GM12878 (cell line): ENCODE results near the gene ACSM6. TPM values are rescaled to one million over a fixed set of nuclear protein-coding genes. Genes with fewer than 3 reads are reported as not detected.

Source experiments
- ATAC-seq: fragments of 200-7000 bp; cut with Tn5 transposase; 3 replicates; pipeline ENCODE4 v1.9.1; 2020; ENCODE audit warnings: mild to moderate bottlenecking, moderate library complexity
- BruUV-seq: library from RNA; stranded (reverse); fragments of 400-500 nt; replicated peaks from 2 replicates; lab custom pipeline; 2021; lab: Mats Ljungman, UMichigan
- CTCF ChIA-PET: fragments of 300-600 bp; sonication (Branson Sonifier 250); formaldehyde crosslinking; extraction: SDS; loops from one replicate; lab custom pipeline; 2021; ENCODE audit warnings: inconsistent platforms; lab: Yijun Ruan, JAX
- POLR2A ChIA-PET: fragments of 350-600 bp; formaldehyde crosslinking; extraction: SDS; loops from one replicate; lab custom pipeline; 2021; ENCODE audit warnings: inconsistent platforms; lab: Charles Lee
- RAD21 ChIA-PET: fragments of 300-600 bp; sonication (Branson Sonifier 250); formaldehyde crosslinking; loops from one replicate; lab custom pipeline; 2023; ENCODE audit warnings: antibody characterized with exemption; ENCODE audit not compliant: unreplicated experiment; lab: Charles Lee
- SMC1A ChIA-PET: fragments of 300-600 bp; sonication (Branson Sonifier 250); formaldehyde crosslinking; loops from one replicate; lab custom pipeline; 2023; ENCODE audit not compliant: unreplicated experiment, uncharacterized antibody; lab: Charles Lee
- DNase-seq: peaks from one replicate; pipeline ENCODE4 v3.0.0-alpha.2; 2011; ENCODE audit warnings: low read depth, low spot score
- FAIRE-seq: peaks from 3 replicates; lab custom pipeline; 2011; peaks lifted over from hg19 to GRCh38; lab: Jason Lieb, UNC
- H2AFZ ChIP-seq: 2 replicates; pipeline ENCODE4 v1.6.0; 2011; ENCODE audit warnings: low read depth, low read length, control low read depth; ENCODE audit not compliant: control insufficient read depth
- H3K27ac ChIP-seq: 2 replicates; pipeline ENCODE4 v1.5.1; 2011; ENCODE audit warnings: control low read depth; ENCODE audit not compliant: control insufficient read depth, insufficient read depth
- H3K27me3 ChIP-seq, 2 experiments: replicated peaks in 1 of 2; 2 replicates each; pipeline versions ENCODE4 v1.6.0 to v1.6.1; 2011; ENCODE audit warnings: low read length in 1 of 2; ENCODE audit not compliant: control insufficient read depth in 2 of 2, insufficient read depth in 2 of 2
- H3K36me3 ChIP-seq, 2 experiments: 2 replicates each; pipeline ENCODE4 v1.5.1; 2011; ENCODE audit warnings: low read length in 1 of 2; ENCODE audit not compliant: control insufficient read depth in 2 of 2, insufficient read depth in 2 of 2
- H3K4me1 ChIP-seq: 2 replicates; pipeline ENCODE4 v1.6.1; 2011; ENCODE audit warnings: mild to moderate bottlenecking, low read length, moderate library complexity, mixed read lengths; ENCODE audit not compliant: control insufficient read depth, insufficient read depth
- H3K4me2 ChIP-seq: 2 replicates; pipeline ENCODE4 v1.6.0; 2011; ENCODE audit warnings: control low read depth; ENCODE audit not compliant: control insufficient read depth, insufficient read depth
- H3K4me3 ChIP-seq: fragments of 200-600 bp; sonication (generic); 2 replicates; pipeline ENCODE4 v1.5.1; 2016
- H3K79me2 ChIP-seq: 2 replicates; pipeline ENCODE4 v1.6.0; 2011; ENCODE audit warnings: low read length; ENCODE audit not compliant: control insufficient read depth, insufficient read depth
- H3K9ac ChIP-seq: 2 replicates; pipeline ENCODE4 v1.8.0; 2011; ENCODE audit warnings: low read length, control low read depth, mixed read lengths; ENCODE audit not compliant: control insufficient read depth, insufficient read depth
- H3K9me3 ChIP-seq: replicated peaks from 3 replicates; pipeline ENCODE4 v1.5.1; 2011; ENCODE audit warnings: mild to moderate bottlenecking, low read length; ENCODE audit not compliant: control insufficient read depth, insufficient read depth
- H4K20me1 ChIP-seq: 2 replicates; pipeline ENCODE4 v1.6.0; 2011; ENCODE audit not compliant: control insufficient read depth, insufficient read depth
- EED ChIP-seq: sonication (generic); IDR thresholded peaks from 2 replicates; pipeline ENCODE4 v1.6.1; 2016; ENCODE audit warnings: antibody characterized with exemption, low read depth
- EZH2 ChIP-seq: IDR thresholded peaks from 2 replicates; pipeline ENCODE4 v1.6.1; 2012; ENCODE audit warnings: low read depth, mild to moderate bottlenecking, control low read depth, inconsistent platforms, low read length, borderline replicate concordance; ENCODE audit not compliant: control insufficient read depth
- IRF4 ChIP-seq: IDR thresholded peaks from 2 replicates; pipeline ENCODE4 v1.6.1; 2011; ENCODE audit warnings: low read depth, low read length
- MYC ChIP-seq: IDR thresholded peaks from 2 replicates; pipeline ENCODE4 v1.6.1; 2011; ENCODE audit warnings: mild to moderate bottlenecking, low read length, moderate library complexity, inconsistent platforms; ENCODE audit not compliant: insufficient read depth, insufficient replicate concordance, insufficient read length, severe bottlenecking
- PRDM15 ChIP-seq: fragments of 450-650 bp; formaldehyde crosslinking; IDR thresholded peaks from 2 replicates; pipeline ENCODE4 v1.4.0; 2020; ENCODE audit warnings: mild to moderate bottlenecking, moderate library complexity
- RBBP5 ChIP-seq: fragments of 200-600 bp; sonication (generic); conservative IDR thresholded peaks from 2 replicates; pipeline ENCODE4 v1.6.1; 2016
- SIN3A ChIP-seq: IDR thresholded peaks from 2 replicates; pipeline ENCODE4 v1.6.1; 2012; ENCODE audit warnings: low read depth, low read length, improper control_type of control experiment
- SREBF2 ChIP-seq: IDR thresholded peaks from 2 replicates; pipeline ENCODE4 v1.6.1; 2012; ENCODE audit warnings: mild to moderate bottlenecking, low read length
- ZBTB33 ChIP-seq: fragments of 450-650 bp; IDR thresholded peaks from 2 replicates; pipeline ENCODE4 v1.6.1; 2017; ENCODE audit warnings: mild to moderate bottlenecking
- WGBS: methylation state at CpG from one replicate; pipeline ENCODE4 v1.1.6; 2016; ENCODE audit warnings: low lambda C conversion rate; ENCODE audit not compliant: insufficient replicate concordance, insufficient coverage; ENCODE audit errors: missing lambda C conversion rate; 5-methylcytosine and 5-hydroxymethylcytosine counted together
- in situ Hi-C: fragments of 300-500 bp; cut with MboI; formaldehyde crosslinking; loops from 9 replicates; pipeline ENCODE4 v1.14.3; 2018; ENCODE audit warnings: mixed read lengths
- intact Hi-C: fragments of 100-400 bp; cut with micrococcal nuclease; formaldehyde crosslinking; loops from one replicate; pipeline ENCODE4 v1.14.2; 2022; ENCODE audit not compliant: unreplicated experiment
- polyA plus RNA-seq, 11 experiments: library from polyadenylated mRNA; depleted of rRNA in 4 of 11; unstranded in 6 of 11; stranded (reverse) in 5 of 11; fragments of >200 nt; fragmentation: Nextera tagmentation in 4 of 11; fragmentation: Illumina TruSeq in 1 of 11; extraction: Ambion mirVana in 4 of 11; extraction: Trizol in 1 of 11; gene quantifications; 1 replicate in 1 of 11; 2 replicates in 10 of 11; pipeline versions ENCODE4 v1.2.1 to v1.2.3, GENCODE V29; 2011 to 2016; ENCODE audit warnings: inconsistent platforms in 2 of 11, missing spikeins in 2 of 11, low read depth in 1 of 11
- total RNA-seq, 4 experiments: library from RNA; depleted of rRNA in 3 of 4; stranded (reverse); fragments of >200 nt in 3 of 4; fragmentation: Illumina TruSeq in 1 of 4; extraction: Trizol in 1 of 4; gene quantifications; 2 replicates each; pipeline versions ENCODE4 v1.2.1 to v1.2.3, GENCODE V29; 2013 to 2021

The ACSM6 gene
- total and polyA plus RNA-seq, 10 of the 15 experiments (the other 5 are each of a cell fraction or from before 2014, with no cell fraction given): 0.06 to 0.21 (median 0.20) TPM; not detected in 7

- SMC1A ChIA-PET: no interaction called here
- ATAC-seq: no peak
- CTCF ChIA-PET: no interaction called here
- Histone ChIP-seq H3K27ac (no peak overlapping the region), H2AFZ (no peak overlapping the region), H4K20me1 (no peaks in the 10 kb centered on the region), H3K4me1 (no peaks in the 10 kb centered on the region), H3K9me3 (no peaks in the 10 kb centered on the region), H3K4me2 (no peak overlapping the region), H3K79me2 (no peaks in the 10 kb centered on the region), H3K27me3 (no peaks in the 10 kb centered on the region), H3K36me3 (no peaks in the 10 kb centered on the region), H3K4me3 (no peak overlapping the region), H3K9ac (no peak overlapping the region)
- no TSS peak for BruUV-seq
- FAIRE-seq: no peak
- POLR2A ChIA-PET: no interaction called here
- RAD21 ChIA-PET: no interaction called here
- WGBS: 57% methylated on average over 4 of the region's 4 CpGs
- intact Hi-C loops (no loop called here), in situ Hi-C loops (no loop called here)
- TF ChIP-seq SREBF2 (no peak), IRF4 (no peak), SIN3A (no peak), EED (no peak), RBBP5 (no peak), EZH2 (no peak), ZBTB33 (no peak), PRDM15 (CRISPR knock-in tag) (no peak), MYC (no peak)
- no peak for DNase-seq
Observed at GRCh38 chr10:95168694-95169093, 25.3 kb upstream of the ACSM6 start.
